Psoas muscle (tissue), 8 donors: ENCODE data around the gene TRIM22. TPM values are rescaled to one million over a fixed set of nuclear protein-coding genes. Genes with fewer than 3 reads are reported as not detected.
A peak's percentile ranks its signal among the peaks of the same experiment; 100 is the strongest.
"Not testable (repeated sequence)": the region's sequence is repeated elsewhere in the genome, so short reads cannot be mapped to it uniquely, and the experiment has no call there.

Experiments used
- ATAC-seq, 4 donors: fragments of 200-7000 bp; cut with Tn5 transposase; one replicate each; pipeline ENCODE4 v1.9.1; 2020; ENCODE audit warnings: moderate library complexity in 3 of 4, mild to moderate bottlenecking in 2 of 4
- DNase-seq, 2 donors: peaks; one replicate each; pipeline ENCODE4 v3.0.0-alpha.2; 2020
- H3K27ac ChIP-seq: fragments of 200-600 bp; one replicate; pipeline ENCODE4 v1.8.0; 2022
- H3K27me3 ChIP-seq, 3 donors: fragments of 200-600 bp in 1 of 3; one replicate each; pipeline versions ENCODE4 v1.6.1 to v1.8.0; 2013 to 2022; ENCODE audit warnings: low read length in 2 of 3, mild to moderate bottlenecking in 2 of 3, moderate library complexity in 1 of 3; ENCODE audit not compliant: insufficient read depth in 3 of 3
- H3K36me3 ChIP-seq, 2 donors: fragments of 200-600 bp in 1 of 2; one replicate each; pipeline versions ENCODE4 v1.6.1 to v1.8.0; 2013 to 2022; ENCODE audit warnings: low read depth in 1 of 2, mild to moderate bottlenecking in 1 of 2, moderate library complexity in 1 of 2; ENCODE audit not compliant: insufficient read depth in 1 of 2
- H3K4me1 ChIP-seq: fragments of 200-600 bp; one replicate; pipeline ENCODE4 v1.8.0; 2022
- H3K4me3 ChIP-seq: fragments of 200-600 bp; one replicate; pipeline ENCODE4 v1.8.0; 2022; ENCODE audit warnings: mild to moderate bottlenecking
- H3K9me3 ChIP-seq: fragments of 200-600 bp; one replicate; pipeline ENCODE4 v1.8.0; 2022
- CTCF ChIP-seq: fragments of 200-600 bp; IDR thresholded peaks from one replicate; pipeline ENCODE4 v1.8.0; 2022; ENCODE audit warnings: antibody characterized with exemption
- WGBS, 3 donors: extraction: QIAGEN DNeasy Blood & Tissue Kit; methylation state at CpG; one replicate each; pipeline versions ENCODE4 v1.1.6 to v1.1.7; 2013; 5-methylcytosine and 5-hydroxymethylcytosine counted together
- intact Hi-C, 2 donors: fragments of 100-400 bp; cut with DNase I; formaldehyde crosslinking; loops; one replicate each; pipeline versions ENCODE4 v1.11.0 to v1.14.2; 2022
- long read RNA-seq, 2 donors: library from polyadenylated mRNA; unstranded; transcript quantifications; one replicate each; pipeline ENCODE4 v2.0.0, GENCODE V29; 2021
- polyA plus RNA-seq, 3 donors: library from polyadenylated mRNA; stranded (reverse); fragments of 200-250 nt; gene quantifications; one replicate each; pipeline ENCODE4 v1.2.3, GENCODE V29; 2013
- total RNA-seq, 4 donors: library from RNA; stranded (reverse); fragmentation: NEBNext Ultra II Directional in 2 of 4; extraction: Animal tissue kit (Norgen Biotek cat#: 25700) in 2 of 4; gene quantifications; one replicate each; pipeline versions ENCODE4 v1.2.1 to v1.2.4, GENCODE V29; 2021 to 2023
- donor health status: healthy with polysubstance abuse.
- donor health status: DM: no; HTN: no; CAD: no; lungs with moderate emphysema.
- donor health status: Bipolar disorder and iron deficiency.
- donor health status: healthy.
- donor health status: DM: yes; HTN: yes; CAD: no.
- donor health status: DM: no; HTN: no; CAD: no.
- donor health status: DM: no; HTN: no; CAD: no.
- donor health status: DM: yes; HTN: yes; CAD: no.

TRIM22 gene
- 10 to 100 TPM in 1 of 4 donors, 1 to 10 TPM in 3; 6.2 to 12.4 (median 7.9) TPM for total RNA-seq
- polyA plus RNA-seq: 1 to 10 TPM; 5.1 to 5.6 (median 5.5) TPM
- long read RNA-seq, donor 1, partial matches to known transcripts: 0 of 2 reads
- long read RNA-seq, donor 1, other reads (novel, unspliced or antisense): 0 of 2 reads
- long read RNA-seq, donor 2, partial matches to known transcripts: 2 of 8 reads
- long read RNA-seq, donor 2, other reads (novel, unspliced or antisense): 1 of 8 reads

- TF ChIP-seq CTCF: no peak
- Histone ChIP-seq H3K27ac (peak within 1 kb of the TSS; percentile 68), H3K27me3 (no peaks in the 10 kb centered on the region), H3K4me1 (no peaks in the 10 kb centered on the region), H3K4me3 (peak within 1 kb of the TSS; percentile 62), H3K9me3 (no peaks in the 10 kb centered on the region), H3K36me3 (no peaks in the 10 kb centered on the region)
- 5 to 12% (median 11%) methylated on average over 2 of the region's 2 CpGs for WGBS, 3 donors
- DNase-seq (no peak), ATAC-seq (peak; percentile 24 to 58 (median 46))
- intact Hi-C loops: no loop called here
These were observed at the start of gene TRIM22 for GRCh38 chr11:5689551-5689983. Gene TRIM22, plus strand, starts transcription at chr11:5689790. Its CDS starts 6,443 bp downstream, at chr11:5696233.

- Histone ChIP-seq H3K9me3 (no peaks in the 10 kb centered on the region), H3K4me3 (no peak overlapping the region), H3K36me3 (peaks cover 0 to 3% of the 10 kb centered on the region in 2 donors), H3K27ac (no peak overlapping the region), H3K4me1 (no peaks in the 10 kb centered on the region), H3K27me3 (no peaks in the 10 kb centered on the region)
- 92 to 98% (median 93%) methylated on average over 1 of the region's 1 CpG for WGBS, 3 donors
- ATAC-seq: no peak
- intact Hi-C loops: no loop called here
- TF ChIP-seq CTCF: no peak
- no peak for DNase-seq
These were observed 49.6 kb upstream of the TRIM22 start for GRCh38 chr11:5639953-5640352.

GRCh38 chr11:5643585-5643984 is 46.0 kb upstream of the TRIM22 start:
- ATAC-seq (no peak), DNase-seq (no peak)
- H3K4me1 ChIP-seq: no peaks in the 10 kb centered on the region
- intact Hi-C loops: no loop called here
- H3K27me3 ChIP-seq: no peaks in the 10 kb centered on the region
- TF ChIP-seq CTCF: no peak
- H3K9me3 ChIP-seq: no peaks in the 10 kb centered on the region
- H3K27ac ChIP-seq: no peak overlapping the region
- H3K36me3 ChIP-seq: peaks cover 0 to 3% of the 10 kb centered on the region in 2 donors
- no peak overlapping the region for H3K4me3 ChIP-seq

- intact Hi-C loops: no loop called here
- DNase-seq (no peak), ATAC-seq (no peak)
- no peak overlapping the region for H3K4me3 ChIP-seq
- no peaks in the 10 kb centered on the region for H3K27me3 ChIP-seq
- H3K27ac ChIP-seq: no peak overlapping the region
- H3K4me1 ChIP-seq: no peaks in the 10 kb centered on the region
- no peak for TF ChIP-seq CTCF
- WGBS, 3 donors: 85 to 89% (median 87%) methylated on average over 3 of the region's 3 CpGs
- H3K36me3 ChIP-seq: peaks cover 0 to 3% of the 10 kb centered on the region in 2 donors
- no peaks in the 10 kb centered on the region for H3K9me3 ChIP-seq
These were observed 43.5 kb upstream of the TRIM22 start for GRCh38 chr11:5646139-5646538.

GRCh38 chr11:5655474-5655873 is 34.1 kb upstream of the TRIM22 start:
- Histone ChIP-seq H3K4me1 (no peaks in the 10 kb centered on the region), H3K27me3 (no peaks in the 10 kb centered on the region), H3K9me3 (peaks cover 8% of the 10 kb centered on the region), H3K36me3 (no peaks in the 10 kb centered on the region), H3K27ac (no peak overlapping the region), H3K4me3 (no peak overlapping the region)
- DNase-seq (no peak), ATAC-seq (no peak)
- WGBS, 3 donors: 94 to 95% (median 94%) methylated on average over 4 of the region's 4 CpGs
- TF ChIP-seq CTCF: no peak
- intact Hi-C loops: no loop called here

- ATAC-seq, H3K36me3 ChIP-seq, H3K4me1 ChIP-seq, H3K27me3 ChIP-seq, H3K4me3 ChIP-seq, H3K9me3 ChIP-seq, H3K27ac ChIP-seq, DNase-seq, intact Hi-C loops: not testable (repeated sequence)
- 94 to 97% (median 96%) methylated on average over 2 of the region's 2 CpGs for WGBS, 3 donors
These were observed 32.6 kb upstream of the TRIM22 start for GRCh38 chr11:5656956-5657355.
